CD4-positive, alpha-beta T cell (primary cell): ENCODE measurements around the gene ZSCAN5A. TPM values are rescaled to one million over a fixed set of nuclear protein-coding genes. Genes with fewer than 3 reads are reported as not detected.

Experiments used
- ATAC-seq: fragments of 200-7000 bp; cut with Tn5 transposase; one replicate; pipeline ENCODE4 v1.10.0; 2022; ENCODE audit warnings: mild to moderate bottlenecking; ENCODE audit not compliant: poor library complexity
- CTCF ChIA-PET: fragments of 350-600 bp; sonication (Branson Sonifier 250); formaldehyde crosslinking; loops from one replicate; lab custom pipeline; 2021; ENCODE audit warnings: antibody characterized with exemption, inconsistent platforms; lab: Charles Lee
- POLR2A ChIA-PET: fragments of 350-600 bp; sonication (Branson Sonifier 250); formaldehyde crosslinking; loops from one replicate; lab custom pipeline; 2021; ENCODE audit warnings: antibody characterized with exemption, inconsistent platforms; lab: Charles Lee
- DNase-seq, 14 experiments: peaks; one replicate each; pipeline ENCODE4 v3.0.0-alpha.2; 2013 to 2020; ENCODE audit warnings: mixed read lengths in 2 of 14
- H3K27ac ChIP-seq, 2 donors: one replicate each; pipeline versions ENCODE4 v1.5.1 to v1.7.0; 2013; ENCODE audit warnings: low read length in 2 of 2, low read depth in 1 of 2, mild to moderate bottlenecking in 1 of 2
- H3K27me3 ChIP-seq, 2 experiments: 1 replicate in 1 of 2; 2 replicates in 1 of 2; pipeline versions ENCODE4 v1.6.1 to v1.7.0; 2013; ENCODE audit warnings: low read length in 2 of 2, control low read depth in 1 of 2, mild to moderate bottlenecking in 1 of 2, moderate library complexity in 1 of 2; ENCODE audit not compliant: insufficient read depth in 2 of 2, control insufficient read depth in 1 of 2
- H3K36me3 ChIP-seq: one replicate; pipeline ENCODE4 v1.6.1; 2013; ENCODE audit warnings: low read length, control low read depth; ENCODE audit not compliant: insufficient read depth
- H3K4me1 ChIP-seq: one replicate; pipeline ENCODE4 v1.6.1; 2013; ENCODE audit warnings: low read length, control low read depth; ENCODE audit not compliant: insufficient read depth
- H3K4me3 ChIP-seq: one replicate; pipeline ENCODE4 v1.5.1; 2013; ENCODE audit warnings: mild to moderate bottlenecking, low read length, moderate library complexity
- H3K9me3 ChIP-seq, 2 experiments: 1 replicate in 1 of 2; 2 replicates in 1 of 2; pipeline versions ENCODE4 v1.6.1 to v1.7.0; 2013; ENCODE audit warnings: low read length in 2 of 2, mild to moderate bottlenecking in 2 of 2, control low read depth in 1 of 2, moderate library complexity in 1 of 2; ENCODE audit not compliant: control insufficient read depth in 1 of 2, insufficient read depth in 1 of 2
- H3K27ac Mint-ChIP-seq: one replicate; pipeline ENCODE4 v1.8.0; 2020; ENCODE audit warnings: mixed read lengths
- H3K27me3 Mint-ChIP-seq: one replicate; pipeline ENCODE4 v1.8.0; 2021; ENCODE audit warnings: mixed read lengths
- H3K36me3 Mint-ChIP-seq: one replicate; pipeline ENCODE4 v1.8.0; 2021; ENCODE audit warnings: low read depth, mixed read lengths
- H3K4me1 Mint-ChIP-seq: one replicate; pipeline ENCODE4 v1.8.0; 2021; ENCODE audit warnings: low read depth, mixed read lengths
- H3K4me3 Mint-ChIP-seq: one replicate; pipeline ENCODE4 v1.8.0; 2020; ENCODE audit warnings: mild to moderate bottlenecking, mixed read lengths
- H3K9me3 Mint-ChIP-seq: one replicate; pipeline ENCODE4 v1.8.0; 2020; ENCODE audit warnings: mixed read lengths
- intact Hi-C, 2 experiments: fragments of 100-400 bp; cut with DNase I in 1 of 2; cut with micrococcal nuclease in 1 of 2; formaldehyde crosslinking; loops; one replicate each; pipeline versions ENCODE4 v1.15.1 to v1.9.0; 2023 to 2025; cut with DNase I, micrococcal nuclease
- total RNA-seq, 174 experiments: library from RNA in 2 of 174; stranded (reverse) in 2 of 174; gene quantifications; one replicate each; pipeline ENCODE4 v1.2.3 and lab custom pipeline; 2021 to 2026
- TF ChIP-seq, protein P1 (sequence below): fragments of 200-600 bp; IDR thresholded peaks from one replicate; pipeline ENCODE4 v1.8.0; 2022; ENCODE audit warnings: antibody characterized with exemption, mild to moderate bottlenecking

The ZSCAN5A gene
- total RNA-seq, 2 experiments from 2014 or later = 3.3 to 4.4 TPM

DNA sequence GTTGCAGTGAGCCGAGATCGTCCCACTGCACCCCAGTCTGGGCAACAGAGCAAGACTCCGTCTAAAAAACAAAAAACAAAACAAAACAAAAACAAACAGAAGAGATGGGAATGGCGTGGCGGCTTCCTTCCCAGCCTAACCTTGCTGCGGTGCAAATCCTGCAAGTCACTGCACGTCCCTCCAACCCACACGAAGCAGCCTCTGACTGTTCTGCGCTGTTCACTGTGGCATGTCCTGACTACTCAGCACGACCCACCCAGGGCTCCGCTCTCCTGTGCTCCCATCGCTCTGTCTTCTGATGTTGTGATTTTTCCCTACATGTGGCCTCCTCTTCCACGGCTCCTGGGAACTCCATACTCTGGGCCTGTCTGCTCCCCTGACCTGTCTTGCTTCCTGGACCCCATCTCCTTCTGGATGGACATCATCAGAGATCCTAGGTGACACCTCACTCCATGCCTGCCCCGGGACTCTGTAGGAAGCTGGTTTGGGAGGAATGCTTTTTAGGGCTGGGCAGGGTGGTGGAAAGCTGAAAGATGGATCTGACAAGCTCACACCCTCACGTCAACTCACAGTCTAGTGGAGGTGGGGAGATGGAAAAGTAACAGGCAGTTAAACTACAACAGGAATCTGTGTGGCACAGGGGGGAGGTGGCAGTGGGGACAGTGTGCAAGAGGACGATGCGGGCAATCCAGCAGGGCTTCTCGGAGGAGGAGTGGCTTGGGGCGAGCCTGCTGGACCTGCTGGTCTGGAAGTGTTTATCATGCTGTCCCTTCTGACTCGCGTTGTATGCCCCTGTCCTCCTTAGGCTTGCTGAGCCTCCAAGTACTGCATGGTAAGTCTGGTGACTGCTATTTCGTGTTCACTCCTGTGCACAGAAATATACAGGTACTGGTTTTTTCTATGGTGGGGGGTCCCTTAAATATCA lies 18.8 kb downstream of the ZSCAN5A start:
- no peak overlapping the region for H3K4me3 Mint-ChIP-seq
- H3K4me1 ChIP-seq = no peaks in the 10 kb centered on the region
- CTCF ChIA-PET = no interaction called here
- H3K4me1 Mint-ChIP-seq = peaks cover 2% of the 10 kb centered on the region
- no peaks in the 10 kb centered on the region for H3K9me3 ChIP-seq
- no peak overlapping the region for H3K27ac ChIP-seq
- TF ChIP-seq, protein P1, sequence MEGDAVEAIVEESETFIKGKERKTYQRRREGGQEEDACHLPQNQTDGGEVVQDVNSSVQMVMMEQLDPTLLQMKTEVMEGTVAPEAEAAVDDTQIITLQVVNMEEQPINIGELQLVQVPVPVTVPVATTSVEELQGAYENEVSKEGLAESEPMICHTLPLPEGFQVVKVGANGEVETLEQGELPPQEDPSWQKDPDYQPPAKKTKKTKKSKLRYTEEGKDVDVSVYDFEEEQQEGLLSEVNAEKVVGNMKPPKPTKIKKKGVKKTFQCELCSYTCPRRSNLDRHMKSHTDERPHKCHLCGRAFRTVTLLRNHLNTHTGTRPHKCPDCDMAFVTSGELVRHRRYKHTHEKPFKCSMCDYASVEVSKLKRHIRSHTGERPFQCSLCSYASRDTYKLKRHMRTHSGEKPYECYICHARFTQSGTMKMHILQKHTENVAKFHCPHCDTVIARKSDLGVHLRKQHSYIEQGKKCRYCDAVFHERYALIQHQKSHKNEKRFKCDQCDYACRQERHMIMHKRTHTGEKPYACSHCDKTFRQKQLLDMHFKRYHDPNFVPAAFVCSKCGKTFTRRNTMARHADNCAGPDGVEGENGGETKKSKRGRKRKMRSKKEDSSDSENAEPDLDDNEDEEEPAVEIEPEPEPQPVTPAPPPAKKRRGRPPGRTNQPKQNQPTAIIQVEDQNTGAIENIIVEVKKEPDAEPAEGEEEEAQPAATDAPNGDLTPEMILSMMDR = no peak
- H3K36me3 ChIP-seq = peaks cover 11% of the 10 kb centered on the region
- no peak overlapping the region for H3K27ac Mint-ChIP-seq
- H3K36me3 Mint-ChIP-seq = peaks cover 65% of the 10 kb centered on the region
- no peaks in the 10 kb centered on the region for H3K27me3 ChIP-seq
- H3K27me3 Mint-ChIP-seq = no peaks in the 10 kb centered on the region
- H3K9me3 Mint-ChIP-seq = no peaks in the 10 kb centered on the region
- POLR2A ChIA-PET = no interaction called here
- intact Hi-C loops = no loop called here
- no peak overlapping the region for H3K4me3 ChIP-seq
- ATAC-seq (no peak), DNase-seq (no peak)

DNA sequence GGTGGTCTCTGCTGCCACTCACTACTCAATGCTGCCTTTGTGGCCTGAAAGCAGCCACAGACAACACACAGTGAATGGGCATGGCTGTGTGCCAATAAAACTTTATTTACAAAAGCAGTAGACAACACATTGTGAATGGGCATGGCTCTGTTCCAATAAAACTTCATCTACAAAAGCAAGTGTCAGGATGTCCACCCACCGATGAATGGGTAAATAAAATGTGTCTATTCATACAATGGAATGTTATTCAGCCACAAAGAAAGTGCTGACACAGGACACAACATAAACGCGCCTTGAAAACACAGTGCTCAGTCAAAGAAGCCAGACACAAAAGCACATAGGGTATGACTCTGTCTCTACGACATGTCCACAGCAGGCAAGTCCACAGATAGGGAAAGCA lies 20.1 kb downstream of the ZSCAN5A start:
- no peak overlapping the region for H3K4me3 ChIP-seq
- DNase-seq = no peak
- no peaks in the 10 kb centered on the region for H3K4me1 ChIP-seq
- H3K9me3 Mint-ChIP-seq = no peaks in the 10 kb centered on the region
- H3K9me3 ChIP-seq = no peaks in the 10 kb centered on the region
- no peaks in the 10 kb centered on the region for H3K27me3 ChIP-seq
- no peaks in the 10 kb centered on the region for H3K4me1 Mint-ChIP-seq
- TF ChIP-seq, protein P1 = no peak
- POLR2A ChIA-PET = no interaction called here
- intact Hi-C loops = no loop called here
- peaks cover 11% of the 10 kb centered on the region for H3K36me3 ChIP-seq
- no peak overlapping the region for H3K27ac ChIP-seq
- CTCF ChIA-PET = no interaction called here
- no peak for ATAC-seq
- no peak overlapping the region for H3K4me3 Mint-ChIP-seq
- H3K27ac Mint-ChIP-seq = no peak overlapping the region
- H3K36me3 Mint-ChIP-seq = peaks cover 64% of the 10 kb centered on the region
- H3K27me3 Mint-ChIP-seq = no peaks in the 10 kb centered on the region

DNA sequence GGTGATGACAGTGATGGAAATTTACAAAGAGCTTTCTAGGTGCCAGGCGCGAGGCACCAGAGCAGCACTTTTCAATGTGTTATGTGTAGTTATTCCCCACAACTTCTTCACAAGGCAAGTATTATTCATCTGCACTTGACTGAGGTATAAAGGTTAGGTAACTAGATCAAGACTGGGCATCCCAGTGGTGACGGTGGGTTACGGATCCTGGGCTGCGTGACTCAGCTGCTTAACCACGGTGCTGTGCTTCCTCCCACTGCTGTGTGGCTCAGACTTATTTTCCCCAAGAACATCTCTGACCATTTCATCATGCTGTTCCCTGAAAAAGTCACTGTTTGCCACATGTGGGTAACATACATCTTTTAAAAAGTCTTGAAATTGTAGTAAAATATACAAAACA lies 22.8 kb downstream of the ZSCAN5A start:
- peaks cover 57% of the 10 kb centered on the region for H3K36me3 Mint-ChIP-seq
- no peak overlapping the region for H3K27ac Mint-ChIP-seq
- ChIA-PET CTCF (interaction anchor here (1.6 kb wide), 1 partner anchor 18 kb away, joined by 4 read pairs; no protein-coding TSS in a partner anchor), POLR2A (interaction anchor here (2.0 kb wide), 1 partner anchor 23 kb away, joined by 5 read pairs; the partner anchor contains the start of gene ZSCAN5A)
- Histone ChIP-seq H3K9me3 (no peaks in the 10 kb centered on the region), H3K4me3 (no peak overlapping the region), H3K36me3 (peaks cover 11% of the 10 kb centered on the region), H3K4me1 (no peaks in the 10 kb centered on the region), H3K27me3 (no peaks in the 10 kb centered on the region), H3K27ac (no peak overlapping the region)
- TF ChIP-seq, protein P1 = no peak
- H3K27me3 Mint-ChIP-seq = no peaks in the 10 kb centered on the region
- H3K4me3 Mint-ChIP-seq = no peak overlapping the region
- intact Hi-C loops = no loop called here
- ATAC-seq (no peak), DNase-seq (no peak)
- no peaks in the 10 kb centered on the region for H3K9me3 Mint-ChIP-seq
- no peaks in the 10 kb centered on the region for H3K4me1 Mint-ChIP-seq
